GM18505 (cell line): ENCODE data around the gene DDX10.
"Not testable (repeated sequence)": the region's sequence is repeated elsewhere in the genome, so short reads cannot be mapped to it uniquely, and the experiment has no call there.

Experiments used
- ATAC-seq: cut with Tn5 transposase; IDR thresholded peaks from one replicate; pipeline ENCODE4 v1.9.1; 2021; ENCODE audit not compliant: unreplicated experiment
- POLR2A ChIP-seq: IDR thresholded peaks from 4 replicates; pipeline ENCODE4 v1.6.1; 2011; ENCODE audit warnings: borderline replicate concordance; ENCODE audit not compliant: insufficient read depth, insufficient read length; ENCODE audit errors: extremely low read depth

Gene DDX10

DNA sequence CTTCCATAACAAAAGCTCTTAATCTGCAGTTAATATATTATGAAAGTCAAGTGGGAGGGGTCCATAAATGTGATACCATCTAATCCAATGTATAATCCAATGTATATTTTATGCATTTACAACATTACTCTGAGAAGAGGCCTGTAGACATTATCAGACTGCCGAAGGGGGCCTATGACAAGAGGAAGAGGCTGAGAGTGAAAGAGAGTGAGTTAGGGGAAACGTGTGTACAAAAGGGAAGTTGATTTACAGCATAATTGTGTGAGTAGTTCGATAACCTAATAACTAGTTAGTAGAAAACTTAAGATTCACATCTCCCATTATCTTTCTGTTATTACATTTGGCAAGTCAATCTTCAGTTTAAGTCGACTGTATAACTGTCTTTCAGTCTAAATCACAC is 86.6 kb downstream of the DDX10 start:
- no peak for TF ChIP-seq POLR2A
- no peak for ATAC-seq

DNA sequence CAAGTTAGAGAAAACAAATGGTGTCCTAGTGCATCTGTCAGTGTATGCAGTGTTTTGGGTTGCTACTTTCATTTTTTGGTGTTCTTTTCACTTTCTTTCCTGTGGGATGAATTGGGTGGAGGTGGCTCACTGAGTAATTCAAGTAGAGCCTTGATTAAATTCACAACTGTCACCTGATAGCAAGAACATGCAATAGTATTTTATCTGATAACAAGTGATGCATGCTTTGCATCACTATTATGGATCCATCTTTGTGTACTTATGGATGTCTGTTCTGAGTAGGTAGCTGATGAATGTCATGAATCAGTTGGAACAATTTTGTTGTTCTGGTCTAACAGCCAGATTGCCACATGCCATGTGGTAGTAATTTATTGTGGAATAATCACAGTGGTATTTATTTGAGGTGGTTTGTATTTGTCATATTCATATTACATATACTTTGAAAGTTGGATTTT is 87.5 kb downstream of the DDX10 start:
- TF ChIP-seq POLR2A, result no peak

DNA sequence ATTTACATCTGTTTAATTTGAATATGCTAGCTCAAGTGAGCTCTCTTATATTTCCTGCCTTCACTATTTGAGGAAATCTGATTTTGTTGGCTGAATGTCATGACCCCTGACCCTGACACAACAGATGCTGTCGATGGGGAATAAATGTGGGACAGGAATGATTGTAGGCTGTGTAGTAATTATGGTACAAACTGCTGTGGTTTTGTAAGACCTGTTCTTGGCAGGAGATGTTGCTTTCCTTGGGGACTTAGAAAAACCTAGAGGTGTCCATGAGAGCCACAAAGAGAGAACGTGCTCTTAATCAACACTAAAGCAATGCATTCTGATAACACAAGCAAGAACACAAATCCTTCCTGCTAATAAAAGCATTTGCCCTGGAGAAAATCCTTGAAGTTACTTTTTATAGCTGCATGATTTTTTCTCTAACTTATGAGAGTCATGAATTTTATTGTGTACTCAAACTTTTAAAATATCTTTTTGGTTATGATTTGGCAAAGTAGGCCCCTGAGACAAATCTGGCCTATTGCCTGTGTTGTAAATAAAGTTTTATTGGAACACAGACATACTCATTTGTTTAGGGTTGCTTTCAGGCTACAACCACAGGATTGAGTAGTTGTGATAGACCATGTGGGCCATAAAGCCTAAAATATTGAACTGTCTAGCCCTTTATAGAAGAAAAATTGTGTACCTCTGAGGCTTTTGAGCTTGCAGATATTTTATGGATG is 90.2 kb downstream of the DDX10 start:
- no peak for ATAC-seq
- TF ChIP-seq POLR2A, result no peak

More for the DNA sequence above, 87.5 kb downstream of the DDX10 start:
- no peak for ATAC-seq

DNA sequence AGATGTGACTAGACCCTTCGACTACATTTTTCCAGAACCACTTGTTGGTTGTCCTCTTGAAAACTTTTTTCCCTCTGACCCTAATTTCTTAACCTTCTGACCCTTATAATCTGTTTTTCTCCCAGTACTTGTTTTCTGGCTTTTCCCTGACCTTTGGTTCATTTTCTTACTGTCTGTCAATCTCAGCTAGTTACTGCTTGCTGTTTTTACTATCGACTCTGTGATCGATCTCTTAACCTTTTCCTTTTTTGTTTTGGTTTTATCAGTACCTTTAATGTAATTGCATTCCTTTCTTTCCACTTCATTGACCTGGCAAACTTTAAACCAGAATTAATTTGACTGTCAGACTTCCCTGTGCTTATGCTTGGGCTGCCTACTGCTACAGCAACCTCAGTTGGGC is 92.8 kb downstream of the DDX10 start:
- no peak for TF ChIP-seq POLR2A
- no peak for ATAC-seq

DNA sequence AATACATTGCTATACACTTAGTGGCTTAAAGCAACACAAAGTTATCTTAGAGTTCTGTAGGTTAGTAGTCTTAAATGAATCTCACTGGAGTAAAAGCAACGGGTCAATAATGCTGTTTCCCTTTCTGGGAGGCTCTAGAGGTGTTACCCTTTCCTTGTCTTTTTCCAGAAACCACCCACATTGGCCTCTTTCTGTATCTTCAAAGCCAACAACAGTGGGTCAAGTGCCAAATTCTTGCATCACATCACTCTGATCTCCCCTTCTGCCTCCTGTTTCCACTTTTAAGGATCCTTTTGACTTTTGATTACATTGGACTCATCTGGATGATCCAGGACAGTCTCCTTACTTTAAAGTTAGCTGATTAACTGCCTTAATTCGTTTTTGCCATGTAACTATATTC is 93.6 kb downstream of the DDX10 start:
- no peak for TF ChIP-seq POLR2A
- no peak for ATAC-seq

DNA sequence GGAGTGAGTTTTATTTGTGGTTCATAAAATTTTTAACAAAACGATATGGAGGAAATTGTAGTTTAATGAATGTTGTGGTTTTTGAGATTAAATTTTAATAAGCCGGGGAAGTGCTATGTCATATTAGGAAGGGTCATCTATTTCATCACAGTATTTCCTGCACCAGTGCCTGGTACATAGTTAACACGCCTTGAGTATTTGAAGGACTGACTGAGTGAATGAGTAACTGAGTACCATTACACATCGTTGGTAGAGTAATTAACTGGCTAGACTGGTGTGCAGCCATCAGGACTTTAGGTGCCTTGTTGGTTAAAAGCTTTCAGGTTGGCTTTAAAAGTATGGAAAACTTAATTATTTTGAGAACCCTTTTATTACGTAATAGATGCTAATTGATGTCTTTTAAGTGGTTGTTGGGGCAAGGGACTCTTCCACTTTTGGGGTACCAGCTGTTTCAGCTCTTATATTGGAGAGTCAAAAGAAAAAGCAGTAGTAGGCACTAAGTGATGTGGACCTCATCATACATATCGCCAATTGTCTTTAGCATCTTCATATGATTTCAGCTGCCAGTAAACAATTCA is 101.8 kb downstream of the DDX10 start:
- no peak for TF ChIP-seq POLR2A
- ATAC-seq, result no peak

DNA sequence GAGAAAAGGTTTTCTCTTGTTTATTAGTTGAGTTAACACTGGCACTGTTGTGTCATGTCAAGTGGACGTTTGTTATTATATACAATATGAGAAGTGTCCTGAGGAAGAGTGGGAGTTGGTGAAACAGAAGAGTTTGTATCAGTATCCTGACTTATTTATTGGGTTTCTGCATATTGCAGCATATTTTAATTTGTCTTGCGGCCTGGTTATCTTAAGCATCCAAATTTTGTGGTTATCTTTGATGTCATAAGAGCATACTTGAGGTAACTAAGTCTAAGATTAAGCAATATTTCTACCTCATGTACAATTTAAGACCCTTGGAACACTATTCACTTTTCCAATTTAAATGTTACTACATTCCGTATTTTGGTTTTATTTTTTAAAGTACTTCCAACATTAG is 103.5 kb downstream of the DDX10 start:
- TF ChIP-seq POLR2A, result no peak
- no peak for ATAC-seq

DNA sequence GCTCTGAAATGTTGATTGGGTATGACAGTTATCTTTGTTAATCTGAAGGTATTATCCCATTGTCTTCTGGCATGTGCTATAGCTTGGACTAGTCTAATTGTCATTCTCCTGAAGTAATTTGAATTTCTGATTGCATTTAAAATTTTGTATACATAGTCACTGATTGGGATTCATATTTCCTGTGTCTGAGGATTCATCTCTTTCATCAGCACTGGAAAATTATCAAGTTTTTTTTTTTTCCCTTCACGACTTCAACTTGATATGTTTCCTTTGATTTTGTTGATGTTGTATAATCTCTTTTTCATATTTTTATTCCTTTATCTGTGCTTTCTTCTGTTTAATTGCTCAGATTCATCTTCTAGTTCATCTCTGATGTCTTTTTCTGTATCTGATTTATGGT is 104.1 kb downstream of the DDX10 start:
- ATAC-seq, result no peak
- TF ChIP-seq POLR2A, result no peak

DNA sequence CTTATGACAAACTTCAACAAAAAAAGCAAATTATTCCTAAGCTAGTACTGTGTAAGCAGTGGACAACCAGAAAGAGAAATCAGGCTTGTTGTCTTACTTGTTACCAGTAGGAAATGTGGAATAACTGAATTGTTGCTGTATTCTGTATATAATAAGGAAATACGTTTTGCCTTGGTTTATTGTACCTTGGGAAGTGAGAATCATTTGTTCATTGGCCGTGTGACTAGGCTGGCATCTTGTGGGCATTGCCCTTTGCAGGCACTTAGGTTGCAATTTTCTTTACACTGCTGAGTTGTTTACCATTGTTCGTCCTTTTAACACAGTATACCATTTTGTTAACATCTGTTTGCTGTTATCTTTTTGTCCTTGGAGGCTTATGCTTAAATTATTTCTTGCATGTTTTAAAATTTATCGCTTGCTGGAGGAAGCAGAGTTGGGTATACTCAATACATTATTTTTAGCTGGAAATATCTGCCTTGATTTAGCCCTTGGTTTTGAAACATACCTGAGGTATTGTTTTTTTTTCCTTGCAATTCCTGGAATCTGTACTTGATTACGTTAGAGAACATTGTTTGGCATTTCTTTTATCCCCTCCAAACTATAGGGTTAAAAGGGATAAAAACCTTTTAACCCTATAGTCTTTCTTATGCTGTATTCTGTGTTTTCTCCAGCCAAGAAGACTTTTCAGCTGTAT is 109.3 kb downstream of the DDX10 start:
- no peak for TF ChIP-seq POLR2A
- ATAC-seq, result no peak

DNA sequence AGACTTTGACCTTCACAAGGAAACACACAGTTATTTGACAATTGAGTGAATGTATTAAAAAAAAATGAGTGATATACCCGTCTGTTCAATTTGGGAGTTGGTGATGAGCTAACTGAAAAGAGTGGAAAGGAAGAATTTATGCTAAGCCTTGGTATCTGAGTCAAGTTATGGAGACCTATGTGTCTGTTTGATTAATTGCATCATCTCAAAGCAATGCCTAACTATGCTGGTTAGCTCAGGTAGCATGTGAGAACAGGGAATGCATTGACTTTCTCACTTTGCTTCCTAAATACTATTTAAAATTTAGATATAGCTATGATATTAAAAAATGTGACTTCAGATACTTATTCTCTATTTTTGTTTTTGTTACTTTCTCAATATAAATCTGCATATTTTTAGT is 110.5 kb downstream of the DDX10 start:
- no peak for ATAC-seq
- no peak for TF ChIP-seq POLR2A

DNA sequence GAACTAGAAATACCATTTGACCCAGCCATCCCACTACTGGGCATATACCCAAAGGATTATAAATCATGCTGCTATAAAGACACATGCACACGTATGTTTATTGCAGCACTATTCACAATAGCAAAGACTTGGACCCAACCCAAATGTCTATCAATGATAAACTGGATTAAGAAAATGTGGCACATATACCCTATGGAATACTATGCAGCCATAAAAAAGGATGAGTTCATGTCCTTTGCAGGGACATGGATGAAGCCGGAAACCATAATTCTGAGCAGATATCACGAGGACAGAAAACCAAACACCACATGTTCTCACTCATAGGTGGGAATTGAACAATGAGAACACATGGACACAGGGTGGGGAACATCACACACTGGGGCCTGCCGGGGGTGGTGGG is 114.3 kb downstream of the DDX10 start:
- not testable (repeated sequence) for ATAC-seq

DNA sequence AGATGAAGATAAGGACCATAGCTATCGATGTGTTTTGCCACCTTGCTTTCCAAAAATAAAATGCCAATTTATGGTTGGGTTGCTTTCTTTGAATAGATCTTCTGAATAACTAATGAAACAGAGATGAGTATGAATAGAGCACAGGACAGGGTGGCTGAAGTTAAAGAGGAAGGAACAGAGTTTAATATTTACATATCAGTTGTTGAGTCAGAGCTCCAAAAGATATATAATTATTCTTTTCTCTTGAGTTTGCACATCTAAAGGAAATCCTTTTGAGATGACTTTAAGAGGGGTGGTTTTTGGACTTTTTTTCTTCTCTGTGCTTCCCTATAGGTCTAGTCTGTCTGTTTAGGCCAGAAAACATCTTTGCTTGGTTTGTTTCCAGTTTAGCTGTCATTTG is 115.2 kb downstream of the DDX10 start:
- no peak for ATAC-seq

DNA sequence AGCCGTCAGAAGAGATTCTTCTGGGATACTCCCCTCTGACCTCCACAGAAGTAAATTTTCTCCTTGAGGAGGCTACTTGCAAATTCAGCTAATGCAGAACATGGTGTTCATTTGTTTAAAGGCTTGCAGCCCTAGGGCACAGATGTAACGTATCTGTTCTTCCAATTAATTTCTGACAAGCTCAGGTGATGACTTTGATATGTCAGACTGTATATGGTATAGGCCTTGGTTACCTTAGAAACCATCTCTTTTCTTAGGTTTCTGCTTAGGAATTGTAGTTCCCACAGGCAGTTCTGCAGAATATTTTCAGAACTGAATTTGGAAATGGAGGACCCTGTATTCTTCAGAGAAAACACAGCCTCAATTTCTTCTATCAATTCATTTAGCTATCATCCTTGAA is 117.1 kb downstream of the DDX10 start:
- ATAC-seq, result no peak
- TF ChIP-seq POLR2A, result no peak

More for the DNA sequence above, 115.2 kb downstream of the DDX10 start:
- no peak for TF ChIP-seq POLR2A
